ENCODE results near the gene KDM6A. TPM values are rescaled to one million over a fixed set of nuclear protein-coding genes. Genes with fewer than 3 reads are reported as not detected.
"Not testable (repeated sequence)": the region's sequence is repeated elsewhere in the genome, so short reads cannot be mapped to it uniquely, and the experiment has no call there.

KDM6A gene
- total RNA-seq, 2 donors from 2014 or later = 8.8 to 15.3 TPM

GRCh38 chrX:44950471-44951366 is 77.7 kb downstream of the KDM6A start:
- intact Hi-C loops (cut with DNase I) = loop anchor here in 1 of 2 donors (10.0 kb wide), 1 partner anchor 76 kb away; the partner anchor contains the start of gene KDM6A
- not testable (repeated sequence) for ATAC-seq, DNase-seq

DNA sequence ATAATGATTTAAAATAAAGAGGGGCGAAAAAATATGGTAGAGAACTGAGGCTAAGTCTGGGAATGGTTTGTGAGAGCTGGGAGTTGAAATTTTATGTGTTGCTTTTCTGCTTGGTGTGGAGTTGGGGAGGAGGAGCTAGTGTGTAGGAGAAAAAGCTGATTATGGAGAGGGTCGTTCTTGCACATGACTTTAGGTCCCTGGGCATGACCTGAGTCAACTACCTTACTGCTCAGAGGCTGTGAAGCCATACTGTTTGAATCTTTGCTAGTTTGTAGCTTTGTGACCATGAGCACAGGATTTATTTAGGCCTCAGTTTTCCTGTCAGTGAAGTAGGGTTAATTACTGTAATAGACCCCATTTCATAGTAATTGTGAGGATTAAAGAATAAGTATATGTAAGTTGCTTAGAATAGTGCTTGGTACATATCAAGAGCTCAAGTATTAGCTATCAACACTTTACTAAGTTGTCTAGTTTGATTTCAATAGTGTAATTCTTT is 78.6 kb downstream of the KDM6A start:
- DNase-seq = no peak
- no peak for ATAC-seq
- intact Hi-C loops (cut with DNase I) = loop anchor here in 1 of 2 donors (10.0 kb wide), 1 partner anchor 77 kb away; the partner anchor contains the start of gene KDM6A

DNA sequence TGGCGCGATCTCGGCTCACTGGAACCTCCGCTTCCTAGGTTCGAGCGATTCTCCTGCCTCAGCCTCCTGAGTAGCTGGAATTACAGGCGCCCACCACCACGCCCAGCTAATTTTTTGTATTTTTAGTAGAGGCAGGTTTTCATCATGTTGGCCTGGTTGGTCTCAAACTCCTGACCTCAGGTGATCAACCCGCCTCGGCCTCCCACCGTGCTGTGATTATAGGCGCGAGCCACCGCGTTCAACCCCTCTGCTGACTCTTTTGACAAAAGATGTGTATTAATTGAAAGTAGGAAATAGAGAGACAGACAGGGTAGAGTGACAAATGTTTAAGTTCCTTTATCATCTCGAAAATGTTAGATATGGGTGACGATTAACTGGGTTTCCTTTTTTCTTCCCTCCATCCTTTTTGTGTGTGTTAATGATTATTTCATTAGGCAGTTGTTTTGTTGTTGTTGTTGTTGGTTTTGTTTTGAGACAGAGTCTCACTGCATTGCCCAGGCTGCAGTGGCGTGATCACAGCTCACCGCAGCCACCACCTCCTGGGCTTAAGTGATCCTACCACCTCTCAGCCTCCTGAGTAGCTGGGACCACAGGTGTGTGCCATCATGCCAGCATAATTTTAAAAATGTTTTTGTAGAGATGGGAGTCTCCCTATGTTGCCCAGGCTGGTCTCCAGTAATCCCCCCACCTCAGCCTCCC is 79.5 kb downstream of the KDM6A start:
- intact Hi-C loops (cut with DNase I) = loop anchor here in 1 of 2 donors (10.0 kb wide), 1 partner anchor 78 kb away; the partner anchor contains the start of gene KDM6A
- DNase-seq (no peak), ATAC-seq (no peak)

DNA sequence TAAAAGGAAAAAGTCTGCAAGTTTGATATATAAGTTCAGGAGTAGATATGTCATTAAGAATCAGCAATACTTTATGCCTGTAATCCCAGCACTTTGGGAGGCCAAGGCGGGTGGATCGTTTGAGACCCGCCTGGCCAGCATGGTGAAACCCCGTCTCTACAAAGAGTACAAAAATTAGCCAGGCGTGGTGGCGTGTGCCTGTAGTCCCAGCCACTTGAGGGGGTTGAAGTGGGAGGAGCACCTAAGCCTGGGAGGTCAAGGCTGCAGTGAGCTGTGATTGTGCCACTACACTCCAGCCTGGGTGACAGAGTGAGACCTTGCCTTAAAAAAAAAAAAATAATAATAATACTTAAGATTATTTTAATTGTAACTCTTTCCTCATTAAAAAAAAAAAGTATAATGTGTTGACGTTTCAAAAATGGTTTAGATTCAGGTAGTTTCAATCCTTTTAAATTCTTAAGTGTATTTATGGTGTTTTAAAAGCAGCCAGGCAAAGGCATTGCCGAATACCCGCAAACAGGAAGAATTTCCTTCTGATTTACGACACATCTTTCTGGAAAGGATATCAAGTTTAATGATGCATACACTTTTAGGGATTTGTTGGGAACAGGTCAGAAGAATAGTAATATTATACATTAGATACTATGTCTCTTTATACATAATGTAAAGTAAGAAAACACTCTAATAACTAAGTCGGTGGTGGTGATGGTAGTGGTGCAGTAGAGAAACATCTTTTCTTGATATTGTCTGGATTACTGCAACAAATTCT is 80.9 kb downstream of the KDM6A start:
- DNase-seq (no peak), ATAC-seq (no peak)
- intact Hi-C loops (cut with DNase I) = loop anchor here in 1 of 2 donors (10.0 kb wide), 1 partner anchor 79 kb away; the partner anchor contains the start of gene KDM6A

- intact Hi-C loops (cut with DNase I) = loop anchor here in 1 of 2 donors (10.0 kb wide), 1 partner anchor 80 kb away; the partner anchor contains the start of gene KDM6A
- DNase-seq (no peak), ATAC-seq (no peak)
Observed at GRCh38 chrX:44954562-44954961, 81.6 kb downstream of the KDM6A start.

DNA sequence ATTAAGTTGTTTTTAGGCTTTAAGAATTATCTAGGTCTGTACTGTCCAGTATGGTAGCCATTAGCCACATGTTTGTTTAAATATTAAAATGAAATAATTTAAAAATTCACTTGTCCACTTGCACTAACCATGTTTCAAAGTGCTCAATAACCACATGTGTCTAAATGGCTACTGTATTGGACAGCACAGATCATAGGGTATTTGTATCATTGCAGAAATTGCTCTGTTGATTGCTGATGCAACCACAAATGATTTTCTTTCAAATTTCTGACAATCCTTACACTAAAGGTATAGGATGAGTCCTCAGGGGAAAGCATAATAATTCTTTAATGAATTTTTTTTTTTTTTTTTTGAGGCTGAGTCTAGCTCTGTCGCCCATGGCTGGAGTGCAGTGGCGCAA is 84.9 kb downstream of the KDM6A start:
- ATAC-seq = no peak
- intact Hi-C loops (cut with DNase I) = loop anchor here in 1 of 2 donors (10.0 kb wide), 1 partner anchor 83 kb away; the partner anchor contains the start of gene KDM6A
- DNase-seq = no peak

DNA sequence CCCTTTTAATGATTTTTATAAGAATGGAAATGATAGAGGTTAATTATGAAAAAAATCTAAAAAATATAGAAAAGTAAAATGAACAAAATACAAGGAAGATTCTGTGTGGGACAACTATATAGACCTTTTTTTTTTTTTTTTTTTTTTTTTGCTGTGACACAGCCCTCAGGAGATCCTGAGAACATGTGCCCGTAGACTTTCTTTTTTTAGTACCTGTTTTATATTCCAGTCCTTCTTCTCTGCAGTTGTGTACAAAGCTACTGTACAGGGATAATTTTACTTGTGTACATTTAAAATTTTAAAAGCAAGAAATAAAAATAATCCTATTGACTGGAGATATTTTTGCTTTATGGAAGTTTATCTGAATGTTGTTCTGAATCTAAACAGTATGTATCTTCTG is 85.5 kb downstream of the KDM6A start:
- no peak for DNase-seq
- ATAC-seq = no peak
- intact Hi-C loops (cut with DNase I) = loop anchor here in 1 of 2 donors (10.0 kb wide), 1 partner anchor 84 kb away; the partner anchor contains the start of gene KDM6A

GRCh38 chrX:44961817-44962607 is 89.0 kb downstream of the KDM6A start:
- intact Hi-C loops (cut with DNase I) = no loop called here
- ATAC-seq (no peak), DNase-seq (no peak)

GRCh38 chrX:44962944-44963343 is 90.0 kb downstream of the KDM6A start:
- ATAC-seq (peak; percentile 43 to 68), DNase-seq (no peak)
- intact Hi-C loops (cut with DNase I) = no loop called here

DNA sequence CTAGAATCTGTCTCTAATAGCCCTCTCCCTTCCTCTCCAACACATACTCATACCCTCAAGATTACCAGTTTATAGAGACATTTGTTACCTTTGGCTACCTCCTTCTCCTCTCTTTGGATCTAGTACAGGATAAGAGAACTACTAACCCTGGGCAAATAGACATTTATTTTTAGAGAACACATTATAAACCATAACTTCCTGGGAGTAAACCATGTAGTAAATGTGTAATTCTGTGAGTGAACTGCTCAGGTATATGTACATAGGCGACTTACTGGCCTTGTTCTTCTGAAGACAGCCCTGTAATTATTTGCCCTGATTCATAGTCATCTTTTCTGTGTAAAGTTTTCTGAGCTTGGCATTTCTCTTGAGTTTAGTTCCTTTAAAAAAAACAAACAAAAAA is 94.2 kb downstream of the KDM6A start:
- intact Hi-C loops (cut with DNase I) = no loop called here
- no peak for DNase-seq
- no peak for ATAC-seq

GRCh38 chrX:44970709-44971108 is 97.7 kb downstream of the KDM6A start:
- intact Hi-C loops (cut with DNase I) = no loop called here
- ATAC-seq (no peak), DNase-seq (no peak)

- DNase-seq = no peak
- intact Hi-C loops (cut with DNase I) = no loop called here
- ATAC-seq = no peak
Observed at GRCh38 chrX:44971674-44972073, 98.7 kb downstream of the KDM6A start.

DNA sequence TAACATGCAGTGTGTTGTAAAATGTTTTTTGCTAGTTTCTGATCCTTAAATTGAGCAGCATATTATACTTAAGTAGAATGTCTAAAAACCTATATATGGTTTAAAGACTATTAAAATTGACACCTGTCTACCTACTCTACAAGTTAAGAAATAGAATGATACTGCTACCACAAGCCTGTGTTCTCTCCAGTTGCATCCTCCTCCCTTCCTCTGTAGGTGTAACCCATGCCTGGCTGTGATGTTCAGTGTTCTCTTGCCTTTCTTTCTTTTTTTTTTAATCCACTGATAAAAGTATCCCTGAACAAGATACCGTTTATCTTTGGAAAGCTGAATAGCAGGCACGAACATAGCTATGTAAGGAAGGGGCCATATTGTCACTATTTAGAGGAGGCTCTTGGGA is 99.1 kb downstream of the KDM6A start:
- ATAC-seq (peak in 1 of 2 donors; percentile 19), DNase-seq (no peak)
- intact Hi-C loops (cut with DNase I) = no loop called here

- intact Hi-C loops (cut with DNase I) = no loop called here
- ATAC-seq (no peak), DNase-seq (no peak)
Observed at GRCh38 chrX:44973420-44973932, 100.5 kb downstream of the KDM6A start.

DNA sequence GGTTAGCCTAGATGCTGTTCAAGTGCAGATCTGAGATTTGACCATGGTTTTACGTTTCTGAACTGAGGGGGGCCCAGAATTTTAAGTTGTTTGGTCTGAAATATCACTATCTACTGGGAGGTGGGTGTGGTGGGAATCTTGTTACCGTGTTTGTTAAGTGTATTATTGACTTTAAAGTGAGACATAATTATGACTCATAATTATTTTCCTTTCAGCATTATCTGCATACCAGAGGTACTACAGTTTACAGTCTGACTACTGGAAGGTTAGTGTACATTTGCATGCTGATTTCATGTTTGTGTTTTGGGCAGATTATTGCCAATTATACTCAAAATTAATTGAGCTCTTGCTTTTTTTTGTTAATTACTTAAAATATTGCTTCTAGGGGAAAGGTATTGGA is 101.5 kb downstream of the KDM6A start:
- intact Hi-C loops (cut with DNase I) = no loop called here
- ATAC-seq (peak in 1 of 2 donors; percentile 30), DNase-seq (no peak)

DNA sequence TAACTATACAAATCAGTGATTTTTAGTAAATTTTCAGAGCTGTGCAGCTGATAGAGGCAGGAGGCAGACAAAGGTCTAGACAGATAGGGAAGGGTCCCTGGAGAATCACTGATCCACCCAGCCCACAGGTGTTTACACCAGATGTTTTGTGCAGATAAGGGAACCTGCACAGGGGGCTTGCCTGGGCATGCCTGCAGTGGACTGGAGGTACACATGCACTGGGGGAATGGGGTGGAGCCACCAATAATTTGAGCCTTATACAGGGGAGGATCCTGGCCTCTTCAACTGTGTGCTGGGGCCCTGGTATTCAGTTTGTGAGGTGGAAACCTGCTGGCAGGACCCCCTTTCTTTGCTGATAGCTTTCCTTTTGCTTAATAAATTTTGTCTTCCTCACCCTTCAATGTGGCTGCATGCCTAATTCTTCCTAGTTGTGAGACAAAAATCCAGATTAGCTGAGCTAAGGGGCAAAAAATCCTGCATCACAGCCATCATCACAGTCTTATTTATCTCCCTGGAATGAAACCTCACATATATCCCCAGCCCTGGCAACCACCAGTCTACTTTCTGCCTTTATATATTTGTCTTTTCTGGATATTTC is 102.8 kb downstream of the KDM6A start:
- ATAC-seq = no peak
- DNase-seq = no peak
- intact Hi-C loops (cut with DNase I) = no loop called here

DNA sequence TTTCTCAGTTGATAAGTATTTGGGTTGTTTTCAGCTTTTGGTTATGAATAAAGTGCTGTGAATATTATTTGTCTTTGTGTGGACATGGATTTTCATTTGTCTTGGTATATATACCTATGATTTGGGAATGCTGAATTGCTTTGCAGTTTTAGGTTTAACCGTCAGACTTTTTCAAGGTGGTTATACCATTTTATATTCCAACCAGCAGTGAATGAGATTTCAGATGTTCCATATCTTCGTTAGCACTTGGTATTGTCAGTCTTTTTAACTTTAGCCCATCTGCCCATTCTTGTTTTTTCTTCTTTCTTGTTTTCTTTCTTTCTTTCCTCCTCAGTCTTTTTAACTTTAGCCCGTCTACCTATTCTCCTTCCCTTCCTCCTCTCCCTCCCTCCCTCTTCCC is 106.0 kb downstream of the KDM6A start:
- ATAC-seq = no peak
- DNase-seq = no peak
- intact Hi-C loops (cut with DNase I) = no loop called here

DNA sequence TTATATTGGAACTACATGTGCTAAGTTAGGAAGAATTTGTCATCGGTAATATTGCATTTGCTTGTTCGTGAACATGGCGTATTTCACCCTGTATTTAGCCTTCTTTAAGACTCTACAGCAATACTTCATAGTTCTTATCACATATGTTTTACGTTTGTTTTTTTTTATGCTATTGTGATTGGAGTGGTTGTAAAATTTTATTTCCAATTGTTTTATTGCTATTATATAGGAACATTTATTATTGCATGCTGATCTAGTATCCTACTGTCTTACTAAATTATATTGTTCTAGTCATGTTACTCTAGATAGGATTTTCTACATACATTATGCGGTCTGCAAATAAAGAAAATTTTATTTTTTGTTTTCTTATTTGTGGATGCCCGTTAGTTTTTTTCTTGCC is 107.4 kb downstream of the KDM6A start:
- intact Hi-C loops (cut with DNase I) = no loop called here
- ATAC-seq (no peak), DNase-seq (no peak)
